Measurements from ENCODE around the gene SSTR5. TPM values are rescaled to one million over a fixed set of nuclear protein-coding genes. Genes with fewer than 3 reads are reported as not detected.

The SSTR5 gene
- total RNA-seq, 1 donor from 2014 or later, result 20.8 TPM

GRCh38 chr16:1050921-1051320 lies 21.6 kb upstream of the SSTR5 start:
- DNase-seq (no peak), ATAC-seq (ENCODE audit: poor library complexity) (no peak)
- intact Hi-C loops (cut with DNase I), result no loop called here

GRCh38 chr16:1051446-1051845 lies 21.1 kb upstream of the SSTR5 start:
- no peak for DNase-seq
- no peak for ATAC-seq (ENCODE audit: poor library complexity)
- intact Hi-C loops (cut with DNase I), result no loop called here

- ATAC-seq (ENCODE audit: poor library complexity), result no peak
- DNase-seq, result no peak
- intact Hi-C loops (cut with DNase I), result no loop called here
These were observed 19.8 kb upstream of the SSTR5 start for GRCh38 chr16:1052721-1053120.

GRCh38 chr16:1053121-1053521 lies 19.4 kb upstream of the SSTR5 start:
- DNase-seq, result no peak
- intact Hi-C loops (cut with DNase I), result no loop called here
- ATAC-seq (ENCODE audit: poor library complexity), result no peak

- ATAC-seq (ENCODE audit: poor library complexity), result no peak
These were observed 18.7 kb upstream of the SSTR5 start for GRCh38 chr16:1053700-1054368.

GRCh38 chr16:1054660-1055556 lies 17.6 kb upstream of the SSTR5 start:
- intact Hi-C loops (cut with DNase I), result loop anchor here (2.0 to 5.0 kb wide), 2 partner anchors 242 to 343 kb away; no protein-coding TSS in a partner anchor
- peak; percentile 75 for DNase-seq

More at GRCh38 chr16:1053700-1054368, 18.7 kb upstream of the SSTR5 start:
- no peak for DNase-seq
- intact Hi-C loops (cut with DNase I), result loop anchor here (2.0 kb wide), 1 partner anchor 241 kb away; no protein-coding TSS in a partner anchor

GRCh38 chr16:1055557-1055924 lies 17.0 kb upstream of the SSTR5 start:
- ATAC-seq (ENCODE audit: poor library complexity), result no peak
- intact Hi-C loops (cut with DNase I), result loop anchor here (2.0 to 5.0 kb wide), 2 partner anchors 243 to 343 kb away; no protein-coding TSS in a partner anchor
- no peak for DNase-seq

More at GRCh38 chr16:1054660-1055556, 17.6 kb upstream of the SSTR5 start:
- ATAC-seq (ENCODE audit: poor library complexity), result peak; percentile 88

- no peak for ATAC-seq (ENCODE audit: poor library complexity)
- intact Hi-C loops (cut with DNase I), result loop anchor here (5.0 kb wide), 1 partner anchor 344 kb away; no protein-coding TSS in a partner anchor
These were observed 16.4 kb upstream of the SSTR5 start for GRCh38 chr16:1056196-1056595.

GRCh38 chr16:1057252-1057932 lies 15.2 kb upstream of the SSTR5 start:
- DNase-seq (no peak), ATAC-seq (ENCODE audit: poor library complexity) (peak; percentile 54)
- intact Hi-C loops (cut with DNase I), result loop anchor here (5.0 kb wide), 1 partner anchor 345 kb away; no protein-coding TSS in a partner anchor

More at GRCh38 chr16:1056196-1056595, 16.4 kb upstream of the SSTR5 start:
- DNase-seq, result no peak

GRCh38 chr16:1058216-1058615 lies 14.3 kb upstream of the SSTR5 start:
- ATAC-seq (ENCODE audit: poor library complexity) (no peak), DNase-seq (no peak)
- intact Hi-C loops (cut with DNase I), result loop anchor here (5.0 kb wide), 1 partner anchor 346 kb away; no protein-coding TSS in a partner anchor

GRCh38 chr16:1059310-1059709 lies 13.2 kb upstream of the SSTR5 start:
- ATAC-seq (ENCODE audit: poor library complexity) (no peak), DNase-seq (no peak)
- intact Hi-C loops (cut with DNase I), result loop anchor here (5.0 kb wide), 1 partner anchor 347 kb away; no protein-coding TSS in a partner anchor

- ATAC-seq (ENCODE audit: poor library complexity) (no peak), DNase-seq (no peak)
- intact Hi-C loops (cut with DNase I), result no loop called here
These were observed 11.9 kb upstream of the SSTR5 start for GRCh38 chr16:1060416-1061340.

- no peak for ATAC-seq (ENCODE audit: poor library complexity)
- DNase-seq, result no peak
- intact Hi-C loops (cut with DNase I), result no loop called here
These were observed 10.6 kb upstream of the SSTR5 start for GRCh38 chr16:1061769-1062505.

- intact Hi-C loops (cut with DNase I), result no loop called here
- no peak for ATAC-seq (ENCODE audit: poor library complexity)
These were observed 9.7 kb upstream of the SSTR5 start for GRCh38 chr16:1062895-1063294.

GRCh38 chr16:1063728-1064127 lies 8.8 kb upstream of the SSTR5 start:
- ATAC-seq (ENCODE audit: poor library complexity) (no peak), DNase-seq (no peak)
- intact Hi-C loops (cut with DNase I), result no loop called here

More at GRCh38 chr16:1062895-1063294, 9.7 kb upstream of the SSTR5 start:
- DNase-seq, result no peak

- no peak for ATAC-seq (ENCODE audit: poor library complexity)
- DNase-seq, result no peak
- intact Hi-C loops (cut with DNase I), result no loop called here
These were observed 6.9 kb upstream of the SSTR5 start for GRCh38 chr16:1065469-1066128.
